A549 (cell line): ENCODE data around the gene GRK1.

ENCODE experiments used
- EP300 ChIP-seq, 2 experiments: fragments of >200 bp; sonication (Bioruptor Twin); formaldehyde crosslinking; IDR thresholded peaks; 2 replicates in 1 of 2; 3 replicates in 1 of 2; pipeline ENCODE4 v1.6.1; 2016 to 2017
- HDAC2 ChIP-seq: fragments of 200-600 bp; sonication (generic); IDR thresholded peaks from 2 replicates; pipeline ENCODE4 v1.6.1; 2016
- JUN ChIP-seq, 2 experiments: fragments of >200 bp; sonication (Bioruptor Twin); formaldehyde crosslinking; IDR thresholded peaks; 2 replicates in 1 of 2; 3 replicates in 1 of 2; pipeline ENCODE4 v1.6.1; 2016 to 2017
- KDM1A ChIP-seq: fragments of 200-600 bp; sonication (generic); IDR thresholded peaks from 2 replicates; pipeline ENCODE4 v1.6.1; 2016; ENCODE audit warnings: low read depth, mild to moderate bottlenecking
- NR3C1 ChIP-seq: fragments of >200 bp; sonication (Bioruptor Twin); formaldehyde crosslinking; IDR thresholded peaks from 3 replicates; pipeline ENCODE4 v1.6.1; 2017
- POLR2A ChIP-seq: IDR thresholded peaks from 2 replicates; pipeline ENCODE4 v1.6.1; 2012; ENCODE audit warnings: mild to moderate bottlenecking, low read length
- RAD21 ChIP-seq, 2 experiments: fragments of >200 bp in 1 of 2; sonication (Bioruptor Twin) in 1 of 2; formaldehyde crosslinking in 1 of 2; IDR thresholded peaks in 1 of 2; conservative IDR thresholded peaks in 1 of 2; 2 replicates in 1 of 2; 3 replicates in 1 of 2; pipeline ENCODE4 v1.6.1; 2012 to 2018; ENCODE audit warnings: inconsistent platforms in 1 of 2
- TP53 ChIP-seq: fragments of 250-450 bp; sonication (Bioruptor Pico); IDR thresholded peaks from 2 replicates; pipeline ENCODE4 v1.5.0; 2021; ENCODE audit warnings: mild to moderate bottlenecking, moderate library complexity
- TF ChIP-seq, protein P1 (sequence below): fragments of >200 bp; sonication (Bioruptor Twin); formaldehyde crosslinking; IDR thresholded peaks from 3 replicates; pipeline ENCODE4 v1.5.1; 2016
- TF ChIP-seq, protein P2 (sequence below): IDR thresholded peaks from 2 replicates; pipeline ENCODE4 v1.6.1; 2012
- TF ChIP-seq, protein P3 (sequence below): fragments of 450-650 bp; IDR thresholded peaks from 2 replicates; pipeline ENCODE4 v1.6.1; 2014; ENCODE audit warnings: antibody characterized with exemption
- TF ChIP-seq, protein P4 (sequence below): IDR thresholded peaks from 2 replicates; pipeline ENCODE4 v1.6.1; 2012; ENCODE audit warnings: low read depth, borderline replicate concordance

DNA sequence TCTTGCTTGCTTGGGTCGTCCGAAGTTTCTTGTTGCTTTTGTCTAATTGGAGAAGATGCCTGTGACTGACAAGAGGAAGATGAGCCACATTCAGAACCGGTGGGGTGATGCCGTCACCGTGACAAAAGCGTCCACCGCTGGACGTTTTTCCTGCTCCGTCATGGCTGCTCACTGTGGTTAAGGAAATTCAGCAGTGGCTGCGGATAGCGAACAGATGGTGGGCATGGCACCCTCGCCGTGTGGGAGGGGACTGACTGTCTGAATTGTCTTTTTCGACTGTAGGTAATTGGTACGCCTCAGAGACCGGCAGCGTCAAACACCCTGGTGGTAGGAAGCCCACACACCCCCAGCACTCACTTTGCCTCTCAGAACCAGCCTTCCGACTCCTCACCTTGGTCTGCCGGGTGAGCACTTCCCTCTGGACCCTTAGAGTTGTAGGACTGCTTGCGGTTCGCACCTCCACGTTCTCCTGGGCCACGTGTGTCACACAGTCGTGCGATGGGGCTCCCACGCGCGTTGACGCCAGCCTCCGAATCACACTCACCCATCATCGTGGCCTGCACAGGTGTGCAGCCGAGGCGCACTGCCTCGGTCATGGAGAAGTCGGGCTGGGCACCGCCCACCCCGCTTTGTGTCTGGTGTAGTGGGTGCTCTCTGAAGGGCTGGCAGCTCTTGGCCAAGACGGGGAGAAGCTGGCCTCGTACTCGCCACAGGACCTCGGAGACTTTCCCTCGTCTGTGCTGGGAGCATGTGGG lies 35.5 kb upstream of the GRK1 start:
- TF ChIP-seq, protein P1, sequence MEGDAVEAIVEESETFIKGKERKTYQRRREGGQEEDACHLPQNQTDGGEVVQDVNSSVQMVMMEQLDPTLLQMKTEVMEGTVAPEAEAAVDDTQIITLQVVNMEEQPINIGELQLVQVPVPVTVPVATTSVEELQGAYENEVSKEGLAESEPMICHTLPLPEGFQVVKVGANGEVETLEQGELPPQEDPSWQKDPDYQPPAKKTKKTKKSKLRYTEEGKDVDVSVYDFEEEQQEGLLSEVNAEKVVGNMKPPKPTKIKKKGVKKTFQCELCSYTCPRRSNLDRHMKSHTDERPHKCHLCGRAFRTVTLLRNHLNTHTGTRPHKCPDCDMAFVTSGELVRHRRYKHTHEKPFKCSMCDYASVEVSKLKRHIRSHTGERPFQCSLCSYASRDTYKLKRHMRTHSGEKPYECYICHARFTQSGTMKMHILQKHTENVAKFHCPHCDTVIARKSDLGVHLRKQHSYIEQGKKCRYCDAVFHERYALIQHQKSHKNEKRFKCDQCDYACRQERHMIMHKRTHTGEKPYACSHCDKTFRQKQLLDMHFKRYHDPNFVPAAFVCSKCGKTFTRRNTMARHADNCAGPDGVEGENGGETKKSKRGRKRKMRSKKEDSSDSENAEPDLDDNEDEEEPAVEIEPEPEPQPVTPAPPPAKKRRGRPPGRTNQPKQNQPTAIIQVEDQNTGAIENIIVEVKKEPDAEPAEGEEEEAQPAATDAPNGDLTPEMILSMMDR, result no peak
- TF ChIP-seq, protein P2, sequence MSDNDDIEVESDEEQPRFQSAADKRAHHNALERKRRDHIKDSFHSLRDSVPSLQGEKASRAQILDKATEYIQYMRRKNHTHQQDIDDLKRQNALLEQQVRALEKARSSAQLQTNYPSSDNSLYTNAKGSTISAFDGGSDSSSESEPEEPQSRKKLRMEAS, result no peak
- TF ChIP-seq TP53 (no peak), RAD21 (conservative IDR thresholded peaks at IDR 0.05 in 1 of 2, IDR thresholded peaks at IDR 0.05 in 1 of 2) (no peak), HDAC2 (no peak), NR3C1 (no peak), POLR2A (no peak), JUN (IDR thresholded peaks at IDR 0.05) (no peak), KDM1A (no peak), EP300 (IDR thresholded peaks at IDR 0.05) (no peak)
- TF ChIP-seq, protein P3, sequence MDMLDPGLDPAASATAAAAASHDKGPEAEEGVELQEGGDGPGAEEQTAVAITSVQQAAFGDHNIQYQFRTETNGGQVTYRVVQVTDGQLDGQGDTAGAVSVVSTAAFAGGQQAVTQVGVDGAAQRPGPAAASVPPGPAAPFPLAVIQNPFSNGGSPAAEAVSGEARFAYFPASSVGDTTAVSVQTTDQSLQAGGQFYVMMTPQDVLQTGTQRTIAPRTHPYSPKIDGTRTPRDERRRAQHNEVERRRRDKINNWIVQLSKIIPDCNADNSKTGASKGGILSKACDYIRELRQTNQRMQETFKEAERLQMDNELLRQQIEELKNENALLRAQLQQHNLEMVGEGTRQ, result no peak
- TF ChIP-seq, protein P4, sequence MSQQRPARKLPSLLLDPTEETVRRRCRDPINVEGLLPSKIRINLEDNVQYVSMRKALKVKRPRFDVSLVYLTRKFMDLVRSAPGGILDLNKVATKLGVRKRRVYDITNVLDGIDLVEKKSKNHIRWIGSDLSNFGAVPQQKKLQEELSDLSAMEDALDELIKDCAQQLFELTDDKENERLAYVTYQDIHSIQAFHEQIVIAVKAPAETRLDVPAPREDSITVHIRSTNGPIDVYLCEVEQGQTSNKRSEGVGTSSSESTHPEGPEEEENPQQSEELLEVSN, result no peak
